ENCODE results near the gene TBC1D5. TPM values are rescaled to one million over a fixed set of nuclear protein-coding genes. Genes with fewer than 3 reads are reported as not detected.
"Not testable (repeated sequence)": the region's sequence is repeated elsewhere in the genome, so short reads cannot be mapped to it uniquely, and the experiment has no call there.

Gene TBC1D5
- total and polyA plus RNA-seq, 12 donors, result 6.7 to 35.6 (median 30.5) TPM

GRCh38 chr3:17501745-17502144 lies 240.7 kb downstream of the TBC1D5 start:
- H3K27ac ChIP-seq, result no peak overlapping the region
- peaks cover 0 to 6% (median 0%) of the 10 kb centered on the region in 9 donors for H3K36me3 ChIP-seq
- no peaks in the 10 kb centered on the region for H3K9me3 ChIP-seq
- peaks cover 0 to 3% (median 0%) of the 10 kb centered on the region in 9 donors for H3K4me1 ChIP-seq
- WGBS, 2 donors, result 94 to 99% methylated on average over 2 of the region's 2 CpGs
- no peak for ATAC-seq
- intact Hi-C loops (cut with DNase I), result no loop called here
- no peak overlapping the region for H3K4me3 ChIP-seq
- DNase-seq, result no peak
- TF ChIP-seq, protein P1, sequence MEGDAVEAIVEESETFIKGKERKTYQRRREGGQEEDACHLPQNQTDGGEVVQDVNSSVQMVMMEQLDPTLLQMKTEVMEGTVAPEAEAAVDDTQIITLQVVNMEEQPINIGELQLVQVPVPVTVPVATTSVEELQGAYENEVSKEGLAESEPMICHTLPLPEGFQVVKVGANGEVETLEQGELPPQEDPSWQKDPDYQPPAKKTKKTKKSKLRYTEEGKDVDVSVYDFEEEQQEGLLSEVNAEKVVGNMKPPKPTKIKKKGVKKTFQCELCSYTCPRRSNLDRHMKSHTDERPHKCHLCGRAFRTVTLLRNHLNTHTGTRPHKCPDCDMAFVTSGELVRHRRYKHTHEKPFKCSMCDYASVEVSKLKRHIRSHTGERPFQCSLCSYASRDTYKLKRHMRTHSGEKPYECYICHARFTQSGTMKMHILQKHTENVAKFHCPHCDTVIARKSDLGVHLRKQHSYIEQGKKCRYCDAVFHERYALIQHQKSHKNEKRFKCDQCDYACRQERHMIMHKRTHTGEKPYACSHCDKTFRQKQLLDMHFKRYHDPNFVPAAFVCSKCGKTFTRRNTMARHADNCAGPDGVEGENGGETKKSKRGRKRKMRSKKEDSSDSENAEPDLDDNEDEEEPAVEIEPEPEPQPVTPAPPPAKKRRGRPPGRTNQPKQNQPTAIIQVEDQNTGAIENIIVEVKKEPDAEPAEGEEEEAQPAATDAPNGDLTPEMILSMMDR (IDR thresholded peaks at IDR 0.05), result no peak
- no peaks in the 10 kb centered on the region for H3K27me3 ChIP-seq

GRCh38 chr3:17500618-17501017 lies 241.8 kb downstream of the TBC1D5 start:
- Histone ChIP-seq H3K9me3 (no peaks in the 10 kb centered on the region), H3K4me1 (peaks cover 0 to 3% (median 0%) of the 10 kb centered on the region in 9 donors), H3K4me3 (no peak overlapping the region), H3K27me3 (no peaks in the 10 kb centered on the region), H3K27ac (no peak overlapping the region), H3K36me3 (no peaks in the 10 kb centered on the region)
- TF ChIP-seq, protein P1 (IDR thresholded peaks at IDR 0.05), result no peak
- no peak for DNase-seq
- WGBS, 2 donors, result 88 to 95% methylated on average over 2 of the region's 2 CpGs
- intact Hi-C loops (cut with DNase I), result no loop called here
- ATAC-seq, result no peak

DNA sequence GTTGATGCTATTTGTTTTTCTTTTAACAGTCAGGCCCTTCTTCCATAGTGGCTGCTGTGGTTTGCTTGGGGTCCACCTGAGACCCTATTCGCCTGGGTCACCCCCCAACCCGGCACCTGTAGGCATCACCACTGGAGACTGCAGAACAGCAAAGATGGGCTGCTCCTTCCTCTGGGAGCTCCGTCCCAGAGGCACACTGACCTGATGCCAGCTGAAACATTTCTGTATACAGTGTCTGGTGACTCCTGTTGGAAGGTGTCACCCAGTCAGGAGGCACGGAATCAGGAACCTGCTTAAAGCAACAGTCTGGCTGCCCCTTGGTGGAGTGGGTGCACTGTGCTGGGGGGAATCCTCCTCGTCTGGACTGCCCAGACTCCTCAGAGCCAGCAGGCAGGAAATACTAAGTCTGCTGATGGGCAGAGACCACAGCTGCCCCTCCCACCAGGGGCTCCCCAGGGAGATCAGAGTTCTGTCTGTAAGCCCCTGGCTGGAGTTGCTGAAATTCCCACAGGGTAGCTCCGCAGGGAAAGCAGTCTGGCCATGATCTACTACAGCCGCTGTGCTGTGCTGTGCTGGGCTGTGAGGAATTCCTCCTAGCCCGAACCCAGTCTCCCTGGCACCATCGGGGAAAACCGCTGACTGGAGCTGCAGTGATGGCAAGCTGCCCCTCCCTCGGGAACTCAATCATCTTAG lies 248.2 kb downstream of the TBC1D5 start:
- intact Hi-C loops (cut with DNase I), result no loop called here
- no peak for DNase-seq
- TF ChIP-seq, protein P1 (IDR thresholded peaks at IDR 0.05), result no peak
- peaks cover 0 to 18% (median 3%) of the 10 kb centered on the region in 11 donors for H3K9me3 ChIP-seq
- WGBS, 2 donors, result 76 to 78% methylated on average over 11 of the region's 11 CpGs
- ATAC-seq, result peak; percentile 23 to 69 (median 47)
- H3K36me3 ChIP-seq, result no peaks in the 10 kb centered on the region
- H3K4me1 ChIP-seq, result peaks cover 0 to 20% (median 0%) of the 10 kb centered on the region in 9 donors
- H3K4me3 ChIP-seq, result no peak overlapping the region
- H3K27ac ChIP-seq, result no peak overlapping the region
- no peaks in the 10 kb centered on the region for H3K27me3 ChIP-seq

DNA sequence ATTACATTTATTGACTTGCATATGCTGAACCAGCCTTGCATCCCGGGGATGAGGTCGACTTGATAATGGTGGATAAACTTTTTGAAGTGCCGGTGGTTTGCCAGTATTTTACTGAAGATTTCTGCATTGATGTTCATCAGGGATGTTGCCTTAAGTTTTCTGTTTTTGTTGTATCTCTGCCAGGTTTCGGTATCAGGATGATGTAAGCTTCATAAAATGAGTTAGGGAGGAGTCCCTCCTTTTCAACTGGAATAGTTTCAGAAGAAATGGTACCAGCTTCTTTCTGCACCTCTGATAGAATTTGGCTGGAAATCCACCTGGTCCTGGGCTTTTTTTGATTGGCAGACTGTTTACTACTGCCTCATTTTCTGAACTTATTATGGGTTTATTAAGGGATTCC lies 250.8 kb downstream of the TBC1D5 start:
- ATAC-seq, result no peak
- Histone ChIP-seq H3K4me1 (peaks cover 0 to 20% (median 0%) of the 10 kb centered on the region in 9 donors), H3K4me3 (no peak overlapping the region), H3K27ac (no peak overlapping the region), H3K27me3 (no peaks in the 10 kb centered on the region), H3K9me3 (peaks cover 0 to 30% (median 9%) of the 10 kb centered on the region in 11 donors), H3K36me3 (no peaks in the 10 kb centered on the region)
- 49 to 72% methylated on average over 4 of the region's 4 CpGs for WGBS, 2 donors
- intact Hi-C loops (cut with DNase I), result no loop called here
- DNase-seq, result no peak
- TF ChIP-seq, protein P1 (IDR thresholded peaks at IDR 0.05), result no peak

- not testable (repeated sequence) for H3K4me3 ChIP-seq, H3K36me3 ChIP-seq
- WGBS, 2 donors, result 61 to 64% methylated on average over 1 of the region's 1 CpG
These were observed 251.2 kb downstream of the TBC1D5 start for GRCh38 chr3:17491190-17491589.

More at GRCh38 chr3:17491190-17491589, 251.2 kb downstream of the TBC1D5 start:
- ATAC-seq; H3K27me3 ChIP-seq; DNase-seq; intact Hi-C loops (cut with DNase I); H3K27ac ChIP-seq: not testable (repeated sequence)
- H3K4me1 ChIP-seq, result peaks cover 0 to 20% (median 0%) of the 10 kb centered on the region in 9 donors
- peaks cover 0 to 30% (median 9%) of the 10 kb centered on the region in 11 donors for H3K9me3 ChIP-seq
